CD4-positive, alpha-beta T cell treated with Interferon gamma for 1 hour (primary cell): ENCODE data around the gene TRIP13.
"Not testable (repeated sequence)": the region's sequence is repeated elsewhere in the genome, so short reads cannot be mapped to it uniquely, and the experiment has no call there.

Experiments
- DNase-seq: peaks from one replicate; pipeline ENCODE4 v3.0.0-alpha.2; 2020

TRIP13 gene

GRCh38 chr5:876398-877365, 16.0 kb upstream of the TRIP13 start:
- no peak for DNase-seq

DNA sequence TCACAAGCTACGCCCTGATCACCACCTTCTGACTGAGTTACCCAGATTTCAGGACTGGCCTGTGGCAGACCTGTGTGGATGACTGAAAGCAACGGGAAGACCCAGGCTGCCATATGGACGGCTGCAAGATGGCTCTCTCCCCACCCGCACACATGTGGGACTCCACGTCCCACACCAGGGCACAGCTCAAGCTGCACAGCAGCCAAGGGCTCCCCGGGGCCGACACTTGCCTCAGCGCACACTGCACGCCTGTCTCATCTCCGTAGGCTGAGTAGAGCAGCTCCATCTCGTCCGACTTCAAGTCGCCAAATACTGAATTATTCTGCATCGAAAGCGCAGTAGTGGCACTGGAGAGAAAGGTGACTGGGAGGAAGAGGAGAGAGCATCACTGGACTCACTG, 14.6 kb upstream of the TRIP13 start:
- DNase-seq = no peak

- not testable (repeated sequence) for DNase-seq
Observed at GRCh38 chr5:878677-879076, 14.0 kb upstream of the TRIP13 start.

DNA sequence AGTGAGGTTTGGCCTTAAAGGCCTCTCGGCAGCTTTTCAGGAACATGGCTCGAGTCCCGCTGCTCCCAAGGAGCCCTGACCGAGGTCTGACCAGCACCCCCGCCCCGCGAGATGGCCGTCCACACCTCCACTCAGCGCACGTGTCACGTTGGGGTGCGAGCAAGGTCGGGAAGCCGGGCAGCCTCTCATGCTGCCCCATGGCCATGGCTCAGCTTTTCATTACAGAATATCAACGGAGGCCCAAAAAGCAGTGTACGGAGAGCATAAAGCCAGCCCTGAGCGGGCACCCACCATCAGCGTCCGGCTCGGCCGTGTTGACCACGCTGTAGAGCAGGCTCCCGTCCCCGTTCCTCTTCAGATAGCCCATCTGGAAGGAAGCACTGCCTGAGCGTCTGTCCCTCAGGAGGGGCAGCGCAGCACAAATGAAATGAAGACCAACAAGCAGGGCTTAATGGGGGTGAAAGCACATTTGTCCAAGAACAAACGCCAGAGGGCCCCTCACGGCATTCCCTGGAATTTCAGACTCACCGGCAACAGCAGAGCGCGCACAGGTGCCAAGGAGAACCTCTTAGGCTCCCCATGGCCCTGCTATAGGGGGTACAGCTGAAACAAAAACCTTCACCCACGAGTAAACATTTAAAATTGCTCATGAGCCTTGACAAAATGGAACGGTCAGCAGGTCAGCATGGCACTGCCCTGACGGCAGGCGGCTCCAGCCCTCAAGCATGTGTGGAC, 11.7 kb upstream of the TRIP13 start:
- no peak for DNase-seq

GRCh38 chr5:881551-881935, 11.1 kb upstream of the TRIP13 start:
- DNase-seq = no peak

GRCh38 chr5:882253-883183, 10.2 kb upstream of the TRIP13 start:
- peak; percentile 7 for DNase-seq

DNA sequence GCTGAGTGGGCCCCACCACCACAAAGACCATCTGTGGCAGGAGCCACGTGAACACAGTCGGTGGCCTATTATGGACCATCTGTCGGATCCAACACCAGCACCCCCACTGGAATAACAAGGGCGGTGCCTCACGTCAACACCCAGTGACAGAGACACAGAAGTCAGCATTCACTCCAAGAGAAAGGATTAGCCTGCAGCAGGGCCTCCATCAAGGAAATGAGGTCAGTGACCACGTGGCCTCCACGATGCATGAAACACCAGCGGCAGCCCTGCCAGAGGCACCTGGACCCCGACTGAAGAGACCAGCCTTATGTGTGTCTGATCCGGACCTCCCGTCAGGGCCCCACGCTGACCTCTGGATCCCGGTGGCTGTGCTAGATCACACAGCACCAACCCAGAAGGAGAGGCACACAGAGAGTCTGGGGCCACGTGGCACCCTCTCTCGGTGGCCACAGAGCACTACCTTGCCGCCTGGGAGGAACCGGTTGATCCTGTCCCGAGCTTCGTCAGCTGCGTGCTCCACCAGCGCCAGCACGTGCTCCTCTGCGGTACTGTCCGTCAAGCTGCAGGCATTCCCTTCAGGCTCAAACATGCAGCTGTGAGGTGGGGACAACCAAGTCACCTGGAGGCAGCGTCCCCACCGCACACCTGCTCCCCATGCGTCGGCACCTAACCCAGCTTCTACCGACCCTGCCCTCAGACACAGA, 9.1 kb upstream of the TRIP13 start:
- no peak for DNase-seq

GRCh38 chr5:884345-885126, 8.1 kb upstream of the TRIP13 start:
- DNase-seq = no peak

DNA sequence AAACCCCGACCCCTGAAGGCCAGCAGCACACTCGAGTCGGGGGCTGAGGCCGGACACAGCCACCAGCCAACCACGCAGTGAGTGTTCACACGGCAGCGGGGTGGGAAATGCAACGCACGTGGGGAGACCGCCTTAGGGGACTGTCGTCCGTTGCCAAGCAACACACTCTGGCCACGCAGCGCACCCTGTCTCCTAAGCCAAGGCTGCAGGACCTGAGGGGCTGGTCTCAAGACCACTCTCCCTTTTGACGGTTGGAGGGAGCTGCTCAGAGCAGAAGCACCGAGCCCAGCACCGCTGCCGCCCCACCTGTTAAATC, 7.6 kb upstream of the TRIP13 start:
- no peak for DNase-seq

DNA sequence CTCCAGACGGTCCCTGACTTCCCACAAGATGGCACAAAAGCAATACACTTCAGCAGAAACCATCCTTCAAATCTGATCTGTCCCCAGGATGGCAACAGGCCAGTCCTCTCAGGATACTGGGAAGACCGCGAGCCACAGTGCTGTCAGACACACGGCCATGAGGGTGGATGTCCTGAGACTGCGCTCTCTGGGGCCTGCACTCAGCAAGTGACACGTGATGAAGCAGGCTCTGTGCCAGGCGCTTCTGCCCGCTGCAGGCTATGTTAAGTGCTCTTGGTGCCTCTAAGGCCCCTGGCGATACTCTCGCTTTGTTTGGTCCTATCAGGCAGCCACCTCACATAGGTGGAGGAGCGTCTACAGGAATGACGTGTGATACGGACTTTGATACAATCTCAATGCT, 7.2 kb upstream of the TRIP13 start:
- DNase-seq = no peak

DNA sequence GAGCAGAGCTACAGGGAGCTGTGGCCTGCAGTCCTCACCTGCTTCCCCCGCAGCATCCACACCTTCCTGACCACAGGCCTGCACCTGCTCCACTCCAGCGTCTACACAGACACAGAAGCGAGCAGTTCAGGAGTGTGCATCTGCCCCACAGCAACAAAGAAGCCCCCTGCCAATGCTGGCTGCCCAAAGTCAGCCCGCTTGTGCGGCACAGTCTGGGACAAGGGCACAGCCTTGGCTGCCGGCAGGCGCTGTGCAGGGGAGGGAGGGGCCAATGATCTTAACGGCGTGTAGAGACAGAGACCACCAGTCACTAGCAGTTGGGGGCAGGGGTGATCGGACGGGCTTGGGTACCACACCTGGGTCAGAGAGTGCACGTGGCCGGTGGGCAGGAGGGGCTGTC, 6.6 kb upstream of the TRIP13 start:
- no peak for DNase-seq

- DNase-seq = no peak
Observed at GRCh38 chr5:886716-887325, 5.9 kb upstream of the TRIP13 start.

DNA sequence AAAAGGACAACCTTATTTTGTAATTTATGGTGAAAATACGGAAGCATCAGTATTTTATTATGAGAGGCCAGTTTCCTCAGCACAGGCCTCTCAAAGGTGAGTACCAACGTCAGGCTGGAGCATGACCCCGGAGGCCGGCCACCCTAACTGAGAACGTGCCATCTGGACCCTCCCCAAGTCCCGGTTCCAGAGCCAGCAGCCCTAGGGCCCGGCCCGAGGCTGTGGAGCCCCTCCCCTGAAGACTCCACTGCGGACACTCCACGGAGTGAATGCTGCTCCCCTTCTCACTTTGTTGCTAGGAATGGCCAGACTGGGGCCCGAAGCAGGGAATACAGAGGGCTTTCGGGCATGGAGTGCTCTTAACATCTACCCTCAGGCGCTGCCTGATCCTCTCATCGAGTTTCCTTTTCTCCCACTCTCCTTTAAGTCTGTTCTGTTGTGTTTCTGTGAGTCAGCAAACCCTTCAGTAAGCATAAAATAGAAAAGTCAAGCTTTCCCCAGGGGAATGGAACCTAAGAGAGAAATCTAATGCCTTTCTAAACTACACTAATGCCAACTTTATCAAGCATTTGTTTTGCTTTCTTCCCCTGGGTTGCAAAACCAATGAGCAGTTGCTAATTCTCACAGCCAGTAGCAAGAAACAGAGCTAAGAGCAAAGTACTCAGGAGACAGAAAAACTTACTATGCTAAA, 4.6 kb upstream of the TRIP13 start:
- no peak for DNase-seq

GRCh38 chr5:888638-889035, 4.0 kb upstream of the TRIP13 start:
- DNase-seq = no peak

GRCh38 chr5:889075-889710, 3.5 kb upstream of the TRIP13 start:
- DNase-seq = no peak

DNA sequence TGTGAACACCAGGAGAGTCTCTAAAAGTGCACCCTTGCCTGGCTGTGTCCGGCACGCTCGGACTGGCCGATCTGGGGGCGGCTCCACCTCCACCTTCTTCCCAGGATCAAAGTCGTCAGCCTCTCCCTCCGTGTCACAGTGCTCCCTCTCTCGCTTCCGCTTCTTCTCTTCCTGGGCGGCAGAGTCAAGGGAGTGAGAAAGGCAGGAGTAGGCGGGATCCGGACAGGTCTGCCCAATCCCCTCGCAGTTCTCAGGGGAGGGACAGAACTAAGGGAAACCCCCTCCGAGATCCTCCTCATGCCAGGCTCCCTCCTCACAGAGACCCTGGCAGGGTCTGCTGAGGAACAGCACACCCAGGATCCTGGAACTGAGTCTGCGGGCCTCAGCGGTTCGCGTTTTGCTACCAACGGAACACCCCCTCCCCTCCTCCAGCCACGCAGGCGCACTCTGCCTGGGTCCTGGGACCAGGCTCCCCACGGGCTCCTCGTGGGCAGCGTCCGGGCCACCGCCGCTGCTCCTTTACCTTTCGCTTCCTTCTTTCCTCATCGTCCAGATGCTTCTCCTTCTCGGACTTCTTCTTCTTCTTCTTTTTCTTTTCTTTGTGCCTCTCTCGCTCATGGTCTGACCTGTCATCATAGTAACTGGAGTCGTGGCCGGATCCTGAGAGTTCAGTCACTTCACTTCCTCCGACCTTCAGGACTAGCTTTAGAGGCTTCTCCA, 1.4 kb upstream of the TRIP13 start:
- no peak for DNase-seq

- no peak for DNase-seq
Observed at GRCh38 chr5:891837-892393, 769 bp upstream of the TRIP13 start.

- no peak for DNase-seq
Observed at GRCh38 chr5:893137-893506, 438 bp downstream of the TRIP13 start.

DNA sequence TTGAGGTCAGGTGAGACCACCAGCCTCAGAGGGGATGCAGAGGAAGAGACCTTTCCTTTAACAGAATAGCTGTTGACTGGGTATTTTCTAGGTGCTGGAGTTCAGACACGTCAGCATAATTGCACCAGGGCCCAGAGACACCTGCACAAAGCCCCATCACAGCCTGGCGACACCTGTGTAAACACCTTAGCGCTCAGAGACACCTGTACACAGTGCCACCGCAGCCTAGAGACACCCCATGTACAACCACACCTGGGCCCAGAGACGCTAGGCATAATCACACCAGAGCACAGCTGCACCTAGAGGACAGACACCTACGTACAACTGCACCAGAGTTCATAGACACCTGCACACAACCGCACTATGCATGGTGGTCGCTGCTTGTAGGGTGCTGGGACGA, 1.0 kb downstream of the TRIP13 start:
- DNase-seq = no peak
